NCI-H446 (cell line): ENCODE measurements around the gene CRYM.
"Not testable (repeated sequence)": the region's sequence is repeated elsewhere in the genome, so short reads cannot be mapped to it uniquely, and the experiment has no call there.

Experiments
- DNase-seq, 2 experiments: peaks; one replicate each; lab custom pipeline; 2025; lab: John Stamatoyannopoulos, UW

The CRYM gene

GRCh38 chr16:21277927-21278706, at the start of gene CRYM:
Gene CRYM (minus strand): TSS chr16:21278290. CDS start chr16:21278251, 39 bp downstream.
- peak in 1 of 2 experiments; percentile 36 for DNase-seq

- no peak for DNase-seq
Measured at GRCh38 chr16:21327046-21327445, 49.0 kb upstream of the CRYM start.

- DNase-seq: no peak
Measured at GRCh38 chr16:21326459-21326858, 48.4 kb upstream of the CRYM start.

- no peak for DNase-seq
Measured at GRCh38 chr16:21324267-21324666, 46.2 kb upstream of the CRYM start.

GRCh38 chr16:21322251-21322650, 44.2 kb upstream of the CRYM start:
- not testable (repeated sequence) for DNase-seq

- DNase-seq: no peak
Measured at GRCh38 chr16:21321736-21322135, 43.6 kb upstream of the CRYM start.

GRCh38 chr16:21314339-21314738, 36.2 kb upstream of the CRYM start:
- no peak for DNase-seq

- DNase-seq: not testable (repeated sequence)
Measured at GRCh38 chr16:21312863-21313372, 34.8 kb upstream of the CRYM start.

GRCh38 chr16:21312046-21312445, 34.0 kb upstream of the CRYM start:
- DNase-seq: not testable (repeated sequence)

GRCh38 chr16:21306712-21307111, 28.6 kb upstream of the CRYM start:
- not testable (repeated sequence) for DNase-seq

- no peak for DNase-seq
Measured at GRCh38 chr16:21302898-21303528, 24.9 kb upstream of the CRYM start.

GRCh38 chr16:21302454-21302853, 24.4 kb upstream of the CRYM start:
- no peak for DNase-seq

- DNase-seq: no peak
Measured at GRCh38 chr16:21301895-21302291, 23.8 kb upstream of the CRYM start.

GRCh38 chr16:21301168-21301894, 23.2 kb upstream of the CRYM start:
- DNase-seq: peak; percentile 8 to 61

GRCh38 chr16:21300309-21301167, 22.4 kb upstream of the CRYM start:
- DNase-seq: peak; percentile 92 to 99

GRCh38 chr16:21289789-21290188, 11.7 kb upstream of the CRYM start:
- not testable (repeated sequence) for DNase-seq

GRCh38 chr16:21285314-21285713, 7.2 kb upstream of the CRYM start:
- no peak for DNase-seq

- no peak for DNase-seq
Measured at GRCh38 chr16:21284414-21284813, 6.3 kb upstream of the CRYM start.

- DNase-seq: no peak
Measured at GRCh38 chr16:21283521-21284289, 5.6 kb upstream of the CRYM start.

- DNase-seq: no peak
Measured at GRCh38 chr16:21281698-21282389, 3.8 kb upstream of the CRYM start.
